Activated T-cell treated with anti-CD3 and anti-CD28 coated beads, Interleukin-2, amount 50 U/mL, for 24 hours (primary cell): ENCODE measurements around the gene IL37.
"Not testable (repeated sequence)": the region's sequence is repeated elsewhere in the genome, so short reads cannot be mapped to it uniquely, and the experiment has no call there.

ENCODE experiments used
- DNase-seq: peaks from one replicate; pipeline ENCODE4 v3.0.0-alpha.2; 2020
- H3K27ac Mint-ChIP-seq: 2 replicates; pipeline ENCODE4 v1.8.0; 2020; ENCODE audit warnings: mild to moderate bottlenecking, mixed read lengths
- H3K27me3 Mint-ChIP-seq: 2 replicates; pipeline ENCODE4 v1.8.0; 2020; ENCODE audit warnings: mixed read lengths
- H3K36me3 Mint-ChIP-seq: 2 replicates; pipeline ENCODE4 v1.8.0; 2020; ENCODE audit warnings: low read depth, mixed read lengths
- H3K4me1 Mint-ChIP-seq: 2 replicates; pipeline ENCODE4 v1.8.0; 2020; ENCODE audit warnings: low read depth, mixed read lengths
- H3K4me3 Mint-ChIP-seq: 2 replicates; pipeline ENCODE4 v1.8.0; 2020; ENCODE audit warnings: mild to moderate bottlenecking, moderate library complexity, mixed read lengths
- H3K9me3 Mint-ChIP-seq: 2 replicates; pipeline ENCODE4 v1.8.0; 2020; ENCODE audit warnings: mixed read lengths

Gene IL37

DNA sequence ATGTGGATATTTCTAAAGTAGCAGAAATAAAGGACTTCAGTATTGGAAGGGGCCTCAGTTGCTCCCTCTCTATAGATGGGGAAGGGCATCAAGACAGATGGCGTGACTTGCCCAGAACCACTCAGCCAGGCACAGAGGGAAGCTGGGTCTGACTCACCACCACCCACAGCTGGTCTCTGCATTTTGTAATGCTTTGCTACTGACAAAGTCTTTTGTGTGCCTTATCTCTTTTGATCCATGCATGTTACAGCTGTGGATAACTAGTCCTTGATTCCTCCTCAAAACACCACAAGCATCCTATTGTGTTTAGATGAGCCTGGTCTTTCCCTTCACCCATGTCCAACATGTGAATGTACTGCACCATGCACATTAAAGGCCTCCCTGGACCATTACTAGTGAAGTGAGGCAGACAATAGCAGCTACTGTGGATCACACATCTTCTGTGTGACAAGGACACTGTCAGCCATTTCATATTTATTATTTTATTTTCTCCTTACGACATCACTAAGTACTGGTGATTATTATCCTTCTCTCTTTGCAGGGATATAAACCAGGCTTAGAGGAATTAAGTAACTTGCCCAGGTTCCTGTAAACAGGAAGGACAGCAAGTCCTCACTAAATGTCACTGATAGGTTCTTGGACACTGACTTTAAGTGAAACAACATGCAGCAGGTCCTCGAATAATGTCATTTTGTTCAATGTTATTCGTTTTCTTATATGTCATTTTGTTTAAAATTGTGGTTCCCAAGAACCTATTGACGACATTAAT, 29.6 kb upstream of the IL37 start:
- Mint-ChIP-seq H3K36me3 (no peaks in the 10 kb centered on the region), H3K9me3 (no peaks in the 10 kb centered on the region), H3K27ac (no peak overlapping the region), H3K4me1 (peaks cover 31% of the 10 kb centered on the region), H3K27me3 (no peaks in the 10 kb centered on the region), H3K4me3 (no peak overlapping the region)
- DNase-seq: no peak

DNA sequence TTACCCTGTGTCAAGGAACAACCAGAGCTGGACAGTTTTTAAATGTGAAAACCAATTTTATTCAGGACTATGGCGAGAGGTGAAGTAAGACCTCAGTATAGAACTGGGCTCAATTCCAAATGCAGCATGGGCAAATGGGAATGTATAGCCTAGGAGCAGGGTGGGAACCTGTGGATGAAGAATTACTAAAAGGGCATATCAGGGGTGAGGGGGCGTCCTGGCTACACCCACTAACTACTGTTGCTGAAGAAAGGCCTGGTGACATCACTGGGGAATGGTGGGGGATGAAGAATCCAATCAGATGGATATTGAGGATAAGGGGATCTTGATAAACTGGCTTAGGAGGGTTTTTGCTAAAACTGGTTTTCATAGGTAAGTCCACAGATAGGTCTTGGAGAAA, 27.3 kb upstream of the IL37 start:
- Mint-ChIP-seq H3K27me3 (no peaks in the 10 kb centered on the region), H3K36me3 (no peaks in the 10 kb centered on the region), H3K4me1 (peaks cover 31% of the 10 kb centered on the region), H3K27ac (no peak overlapping the region), H3K4me3 (no peak overlapping the region), H3K9me3 (no peaks in the 10 kb centered on the region)
- no peak for DNase-seq

DNA sequence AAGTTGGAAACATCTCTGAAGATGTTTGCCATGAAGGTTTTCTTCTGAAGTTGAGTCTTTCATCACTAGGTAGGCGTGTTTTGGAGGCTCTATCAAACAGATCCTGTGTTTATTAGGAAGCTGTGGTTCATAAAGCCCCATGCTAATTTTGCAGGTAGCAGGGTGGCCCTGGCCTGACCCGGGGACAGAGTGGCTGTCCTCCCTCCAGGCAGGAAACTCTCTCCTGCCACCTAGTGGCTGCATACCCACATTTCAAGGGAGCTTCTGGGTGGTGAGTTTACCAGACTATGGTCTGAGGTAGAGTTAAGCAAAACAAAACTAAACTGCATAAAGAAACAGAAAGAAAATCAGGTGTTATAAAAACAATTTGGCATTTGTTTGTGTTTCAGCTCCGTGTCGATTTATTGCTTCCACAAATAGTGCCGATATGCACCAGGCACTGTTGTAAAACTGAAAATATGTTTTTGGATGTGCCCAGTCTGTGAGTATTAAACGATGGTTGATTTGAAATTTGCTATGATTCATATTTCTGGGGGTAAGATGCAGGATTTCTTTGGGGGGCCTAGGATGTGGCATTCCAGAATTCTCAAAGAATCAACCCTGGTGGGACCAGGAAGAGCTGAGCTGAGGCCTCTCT, 26.0 kb upstream of the IL37 start:
- DNase-seq: peak; percentile 83
- Mint-ChIP-seq H3K36me3 (no peaks in the 10 kb centered on the region), H3K27me3 (no peaks in the 10 kb centered on the region), H3K9me3 (no peaks in the 10 kb centered on the region), H3K4me1 (peaks cover 25% of the 10 kb centered on the region), H3K4me3 (no peak overlapping the region), H3K27ac (no peak overlapping the region)

DNA sequence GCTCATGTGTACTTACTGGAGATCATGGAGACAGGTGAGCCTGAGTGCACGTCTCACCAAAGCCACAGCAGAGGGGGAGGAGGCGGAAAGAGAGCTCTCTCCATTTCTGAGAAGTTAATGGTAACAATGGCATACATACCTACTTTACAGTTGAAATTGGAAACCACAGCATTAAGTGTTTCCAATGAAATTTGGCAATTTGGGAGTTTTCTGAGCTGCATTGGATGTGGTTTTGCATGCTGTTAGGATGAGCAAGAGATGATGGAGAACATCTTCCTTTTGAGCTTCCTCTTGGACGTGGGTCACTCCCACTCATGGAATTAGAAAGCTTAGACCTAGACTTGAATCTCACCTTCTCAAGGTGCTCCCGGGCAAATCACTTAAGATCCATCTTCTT, 25.5 kb upstream of the IL37 start:
- Mint-ChIP-seq H3K27me3 (no peaks in the 10 kb centered on the region), H3K4me1 (peaks cover 20% of the 10 kb centered on the region), H3K4me3 (no peak overlapping the region), H3K27ac (no peak overlapping the region), H3K36me3 (no peaks in the 10 kb centered on the region), H3K9me3 (no peaks in the 10 kb centered on the region)
- no peak for DNase-seq

DNA sequence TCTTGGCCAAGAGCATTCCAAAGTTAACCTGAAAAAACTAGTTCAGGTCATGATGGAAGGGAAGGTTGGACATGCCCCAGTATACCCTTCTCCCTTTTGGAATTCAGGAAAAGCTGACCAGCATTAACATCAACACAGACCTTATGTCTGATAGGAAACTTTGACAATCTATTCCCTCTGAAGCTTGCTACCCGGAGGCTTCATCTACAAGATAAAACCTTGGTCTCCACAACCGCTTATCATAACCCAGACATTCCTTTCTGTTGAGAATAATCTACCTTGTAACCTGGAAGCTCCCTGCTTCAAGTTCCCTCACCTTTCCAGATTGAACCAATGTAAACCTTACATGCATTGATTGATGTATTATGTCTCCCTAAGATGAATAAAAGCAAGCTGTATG, 24.7 kb upstream of the IL37 start:
- H3K36me3 Mint-ChIP-seq: no peaks in the 10 kb centered on the region
- H3K4me3 Mint-ChIP-seq: no peak overlapping the region
- peaks cover 12% of the 10 kb centered on the region for H3K4me1 Mint-ChIP-seq
- no peaks in the 10 kb centered on the region for H3K9me3 Mint-ChIP-seq
- H3K27ac Mint-ChIP-seq: no peak overlapping the region
- no peaks in the 10 kb centered on the region for H3K27me3 Mint-ChIP-seq
- DNase-seq: no peak

DNA sequence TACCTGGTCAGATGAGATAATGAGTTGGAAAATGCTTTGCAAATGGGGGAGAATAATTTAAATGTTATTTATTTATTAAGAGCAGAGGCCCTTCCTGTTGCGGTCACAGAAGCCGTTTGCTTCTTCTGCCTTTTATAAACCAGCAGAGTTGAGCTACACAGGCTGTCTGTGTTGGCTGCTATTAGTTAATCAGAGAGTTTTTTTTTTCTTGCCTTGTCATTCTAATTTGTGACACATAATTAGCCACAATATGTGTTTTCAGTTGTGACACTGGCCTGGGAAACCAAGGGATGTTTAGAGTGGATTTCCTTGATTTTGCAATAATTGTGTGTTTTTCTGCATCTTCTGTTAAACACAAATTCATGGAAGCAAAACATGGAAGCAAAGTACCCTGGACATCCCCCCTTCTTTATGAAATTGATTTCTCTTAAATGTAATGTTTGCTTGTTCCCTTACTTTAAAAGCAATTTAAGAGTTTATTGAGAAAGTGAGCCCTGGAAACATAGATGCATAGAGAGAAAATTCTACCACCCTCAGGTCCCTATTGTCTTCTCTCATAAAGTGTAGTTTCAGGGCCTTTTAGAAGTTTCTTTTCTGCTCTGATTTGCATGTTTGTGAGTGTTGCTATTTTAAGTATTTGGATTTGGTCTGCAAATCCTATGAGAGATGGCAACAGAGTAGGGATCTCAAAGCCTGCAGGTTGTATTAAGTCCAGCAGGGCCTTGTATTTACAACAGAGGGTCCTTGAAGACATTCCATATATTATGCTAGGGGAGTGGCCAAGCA, 22.8 kb upstream of the IL37 start:
- H3K4me3 Mint-ChIP-seq: no peak overlapping the region
- no peaks in the 10 kb centered on the region for H3K9me3 Mint-ChIP-seq
- no peak for DNase-seq
- no peaks in the 10 kb centered on the region for H3K36me3 Mint-ChIP-seq
- H3K27ac Mint-ChIP-seq: no peak overlapping the region
- H3K4me1 Mint-ChIP-seq: peaks cover 8% of the 10 kb centered on the region
- H3K27me3 Mint-ChIP-seq: no peaks in the 10 kb centered on the region

DNA sequence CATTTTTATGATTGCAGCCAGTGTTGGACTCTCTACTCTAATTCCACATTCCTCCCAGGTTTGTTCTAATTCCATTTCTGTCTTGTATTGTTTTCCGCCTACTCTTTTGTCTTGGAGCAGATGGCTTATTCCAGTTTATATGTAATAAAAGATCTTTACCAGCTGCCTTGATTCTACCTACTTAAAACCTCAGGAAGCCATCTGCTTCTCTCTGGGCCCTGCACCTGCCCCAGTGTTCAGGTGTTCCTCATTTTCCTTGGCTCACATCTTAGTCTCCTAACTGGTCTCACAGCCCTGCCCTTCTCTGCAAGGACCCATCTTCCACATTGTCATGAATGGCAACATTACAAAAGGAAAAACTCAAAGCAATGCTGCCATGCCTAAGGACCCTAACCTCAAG, 21.0 kb upstream of the IL37 start:
- Mint-ChIP-seq H3K27me3 (no peaks in the 10 kb centered on the region), H3K27ac (no peak overlapping the region), H3K9me3 (no peaks in the 10 kb centered on the region), H3K4me1 (peaks cover 4% of the 10 kb centered on the region), H3K4me3 (no peak overlapping the region), H3K36me3 (no peaks in the 10 kb centered on the region)
- DNase-seq: no peak

DNA sequence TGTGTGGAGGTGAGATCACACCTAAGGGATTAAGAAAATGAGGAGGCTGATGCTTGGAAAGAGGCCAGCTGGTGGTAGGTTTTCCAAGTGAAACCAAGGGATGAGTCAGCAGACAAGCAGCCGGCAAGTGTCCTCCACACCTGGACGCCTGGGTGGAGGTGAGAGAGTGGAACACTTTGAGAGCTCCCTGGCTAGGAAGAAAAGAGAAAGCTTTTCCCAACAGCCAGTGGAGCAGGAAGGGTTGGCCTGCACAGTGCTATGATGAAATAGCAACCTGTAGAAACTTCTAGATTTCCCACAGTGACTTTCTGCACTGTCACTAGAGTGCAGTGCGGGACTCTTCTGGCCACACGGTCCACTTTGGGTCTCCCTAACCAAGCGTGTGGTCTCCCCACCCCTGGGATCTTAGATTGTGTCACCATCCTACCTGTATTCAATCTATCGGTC, 19.6 kb upstream of the IL37 start:
- Mint-ChIP-seq H3K9me3 (no peaks in the 10 kb centered on the region), H3K4me1 (no peaks in the 10 kb centered on the region), H3K27me3 (no peaks in the 10 kb centered on the region), H3K27ac (no peak overlapping the region), H3K4me3 (no peak overlapping the region), H3K36me3 (no peaks in the 10 kb centered on the region)
- no peak for DNase-seq

DNA sequence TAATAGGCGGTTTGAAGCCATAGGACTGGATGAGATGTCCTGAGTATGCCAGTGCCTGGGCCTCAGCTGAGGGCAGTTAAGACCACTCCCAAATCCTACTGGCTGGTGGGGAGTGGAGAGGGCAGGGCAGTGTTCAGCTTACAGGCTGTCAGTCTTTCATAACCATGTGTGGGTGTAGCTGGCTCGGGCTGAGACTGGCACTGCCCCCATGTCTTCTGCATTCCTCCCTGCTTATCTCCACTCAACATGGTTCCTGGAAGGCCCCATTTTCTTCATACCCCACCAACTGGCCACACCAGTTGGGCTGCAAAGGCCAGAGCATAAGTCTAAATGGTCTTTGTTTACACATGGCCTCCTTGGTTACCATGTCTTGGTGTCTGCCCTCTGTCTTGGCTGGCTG, 17.2 kb upstream of the IL37 start:
- Mint-ChIP-seq H3K9me3 (no peaks in the 10 kb centered on the region), H3K4me3 (no peak overlapping the region), H3K27ac (no peak overlapping the region), H3K4me1 (no peaks in the 10 kb centered on the region), H3K27me3 (peaks cover 9% of the 10 kb centered on the region), H3K36me3 (no peaks in the 10 kb centered on the region)
- no peak for DNase-seq

DNA sequence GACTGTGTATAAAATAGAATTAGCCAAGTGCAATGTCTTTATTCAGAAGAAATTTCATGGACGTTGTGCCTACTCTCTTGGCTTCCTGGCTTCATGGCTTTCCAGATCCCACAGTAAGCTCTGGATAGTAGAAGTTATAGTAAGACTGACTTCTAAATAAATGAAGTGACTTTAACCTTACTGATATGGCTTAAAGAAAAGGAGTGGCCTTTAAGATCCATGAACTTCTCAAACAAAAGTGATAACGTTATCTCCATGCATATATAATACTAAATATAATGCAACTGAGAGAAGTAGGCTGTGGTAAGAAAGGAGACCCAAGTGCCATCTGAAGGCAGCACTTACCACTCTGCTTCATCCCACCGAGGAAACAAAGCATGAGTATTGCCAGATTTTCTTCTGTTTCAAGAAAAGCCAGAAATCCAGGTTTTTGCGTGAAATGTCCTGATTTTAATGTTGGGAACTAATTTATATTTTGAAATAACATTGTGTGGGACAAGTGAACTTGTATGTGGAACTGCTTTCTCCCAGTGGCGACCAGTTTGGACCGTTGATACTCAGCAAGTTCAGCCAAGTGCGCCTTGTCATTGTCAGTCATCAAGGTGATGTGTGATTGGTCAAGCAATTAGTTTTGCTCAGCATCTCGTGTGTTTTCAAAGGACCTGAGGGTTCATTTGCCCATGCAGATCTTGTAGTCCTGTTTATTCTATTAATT, 13.9 kb upstream of the IL37 start:
- Mint-ChIP-seq H3K27ac (no peak overlapping the region), H3K36me3 (no peaks in the 10 kb centered on the region), H3K9me3 (no peaks in the 10 kb centered on the region), H3K4me3 (no peak overlapping the region), H3K27me3 (peaks cover 12% of the 10 kb centered on the region), H3K4me1 (no peaks in the 10 kb centered on the region)
- no peak for DNase-seq

DNA sequence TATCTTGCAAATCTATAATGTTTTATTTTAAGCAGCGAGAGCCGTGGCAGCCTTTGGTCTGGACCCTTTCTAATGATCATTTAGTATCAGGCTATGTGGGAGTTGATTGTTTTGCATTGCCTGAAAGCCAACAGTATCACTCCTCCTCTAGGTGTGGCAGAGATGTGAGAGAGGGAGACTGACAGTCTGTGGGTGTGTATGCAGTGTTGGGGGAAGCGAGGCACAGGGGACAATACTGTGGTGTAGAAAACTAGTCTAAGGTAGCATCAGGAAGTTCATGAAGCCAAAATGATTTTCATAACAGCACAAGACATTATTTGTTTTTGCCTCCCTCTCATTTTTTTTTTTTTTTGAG, 13.4 kb upstream of the IL37 start:
- H3K4me1 Mint-ChIP-seq: no peaks in the 10 kb centered on the region
- no peak for DNase-seq
- H3K36me3 Mint-ChIP-seq: no peaks in the 10 kb centered on the region
- H3K4me3 Mint-ChIP-seq: no peak overlapping the region
- H3K27me3 Mint-ChIP-seq: peaks cover 12% of the 10 kb centered on the region
- H3K27ac Mint-ChIP-seq: no peak overlapping the region
- no peaks in the 10 kb centered on the region for H3K9me3 Mint-ChIP-seq

DNA sequence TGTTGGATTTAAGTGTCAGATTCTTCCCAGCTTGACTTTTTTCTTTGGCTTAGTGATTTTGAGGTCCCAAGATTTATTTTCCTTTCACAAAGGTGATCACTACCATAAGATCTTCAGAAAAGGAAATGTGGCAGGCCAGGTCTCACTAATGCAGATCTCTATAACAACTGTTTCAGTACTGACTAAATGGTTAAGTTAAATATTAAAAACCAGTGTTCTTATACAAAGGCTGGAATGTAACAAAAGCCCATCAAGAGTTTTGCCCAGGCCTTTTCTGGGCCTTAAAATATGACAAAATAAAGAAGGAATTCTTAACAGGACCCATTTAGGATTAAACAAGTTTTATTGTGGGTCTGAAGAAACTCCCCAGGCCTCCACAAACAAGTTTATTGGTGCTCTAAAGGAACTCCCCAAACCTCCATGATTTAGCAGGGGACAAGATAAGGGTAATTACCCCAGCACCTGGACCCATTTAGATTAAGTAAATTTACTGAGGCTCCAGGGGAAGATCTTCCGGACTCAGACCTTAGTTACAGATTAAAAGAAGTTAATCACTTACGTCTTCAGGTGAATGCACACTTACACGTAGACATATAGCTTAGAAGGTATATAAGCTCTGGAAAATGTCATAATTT, 9.4 kb upstream of the IL37 start:
- H3K9me3 Mint-ChIP-seq, DNase-seq, H3K4me1 Mint-ChIP-seq, H3K4me3 Mint-ChIP-seq, H3K36me3 Mint-ChIP-seq, H3K27ac Mint-ChIP-seq: not testable (repeated sequence)
- peaks cover 12% of the 10 kb centered on the region for H3K27me3 Mint-ChIP-seq

DNA sequence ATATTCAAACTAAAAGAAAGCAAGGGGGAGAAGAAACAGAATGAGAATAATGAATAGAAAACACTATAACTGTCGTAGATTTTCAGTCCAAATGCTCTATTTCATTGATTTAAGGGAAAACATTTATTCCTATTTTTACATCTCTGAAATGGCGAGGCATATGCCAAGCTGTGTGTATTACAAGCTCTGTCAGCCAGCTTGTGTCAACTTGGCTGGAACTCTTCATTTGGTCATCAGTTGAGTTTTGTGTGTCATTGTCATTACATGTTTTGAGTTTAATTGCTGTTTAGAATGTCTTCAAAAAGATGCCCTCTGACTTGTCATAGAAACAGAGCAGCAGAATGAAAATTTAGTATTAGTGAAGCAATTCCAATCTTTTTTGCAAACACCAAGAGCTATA, 8.1 kb upstream of the IL37 start:
- Mint-ChIP-seq H3K36me3 (no peaks in the 10 kb centered on the region), H3K9me3 (no peaks in the 10 kb centered on the region), H3K27ac (no peak overlapping the region), H3K4me1 (no peaks in the 10 kb centered on the region), H3K27me3 (peaks cover 7% of the 10 kb centered on the region), H3K4me3 (no peak overlapping the region)
- no peak for DNase-seq

DNA sequence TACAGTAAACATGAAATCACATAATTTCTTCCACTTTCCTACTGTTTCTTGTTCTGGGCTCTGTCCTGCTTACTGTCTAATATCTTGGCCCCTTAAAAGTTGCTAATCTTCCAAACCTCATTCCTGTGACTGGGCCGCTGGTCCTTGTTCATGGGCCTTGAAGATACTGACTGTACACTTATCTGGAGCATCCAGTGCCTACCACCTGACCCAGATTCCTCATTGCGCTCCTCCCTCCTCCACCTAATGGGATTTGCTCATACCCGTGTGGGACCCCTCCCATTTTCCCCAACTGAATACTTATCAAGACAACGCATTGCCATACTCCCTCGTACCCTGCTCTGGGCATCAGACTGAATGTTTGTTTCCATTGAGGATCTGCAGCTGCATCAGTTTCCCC, 6.1 kb upstream of the IL37 start:
- H3K9me3 Mint-ChIP-seq: no peaks in the 10 kb centered on the region
- H3K4me3 Mint-ChIP-seq: no peak overlapping the region
- no peak overlapping the region for H3K27ac Mint-ChIP-seq
- DNase-seq: no peak
- H3K36me3 Mint-ChIP-seq: no peaks in the 10 kb centered on the region
- no peaks in the 10 kb centered on the region for H3K27me3 Mint-ChIP-seq
- no peaks in the 10 kb centered on the region for H3K4me1 Mint-ChIP-seq
